ENCODE data around the gene NPSR1. TPM values are rescaled to one million over a fixed set of nuclear protein-coding genes. Genes with fewer than 3 reads are reported as not detected.

NPSR1 gene
- total RNA-seq, 4 donors from 2014 or later, result 0.95 to 9.7 TPM; not detected in 2

- 81 to 90% methylated on average over 2 of the region's 2 CpGs for WGBS, 2 donors (ENCODE audit: low coverage in 1 of 2)
- TF ChIP-seq POLR2A (IDR thresholded peaks at IDR 0.05) (no peak), CTCF (IDR thresholded peaks at IDR 0.05) (no peak), EP300 (IDR thresholded peaks at IDR 0.05; ENCODE audit: low read depth) (no peak), POLR2AphosphoS5 (IDR thresholded peaks at IDR 0.05) (no peak)
Measured at GRCh38 chr7:34656041-34656440, 2.0 kb upstream of the NPSR1 start.

GRCh38 chr7:34659472-34660075, 1.6 kb downstream of the NPSR1 start:
- H3K27me3 ChIP-seq, result no peaks in the 10 kb centered on the region
- TF ChIP-seq CTCF (IDR thresholded peaks at IDR 0.05) (no peak), EP300 (IDR thresholded peaks at IDR 0.05; ENCODE audit: low read depth) (no peak), POLR2A (IDR thresholded peaks at IDR 0.05) (no peak), POLR2AphosphoS5 (IDR thresholded peaks at IDR 0.05) (no peak)
- no peak overlapping the region for H3K27ac ChIP-seq
- H3K4me1 ChIP-seq, result peaks cover 0 to 4% (median 0%) of the 10 kb centered on the region in 4 donors
- no peak for DNase-seq
- no peaks in the 10 kb centered on the region for H3K9me3 ChIP-seq
- H3K4me3 ChIP-seq, result no peak overlapping the region
- in situ Hi-C loops (cut with MboI; ENCODE audit: low pct_ligation_motif_present in 1 of 4, low pct_unique_long_range_greater_than_20kb in 1 of 4, low sequenced_read_pairs in 3 of 4), result no loop called here
- 33% methylated on average over 3 of the region's 3 CpGs; no CpG with 5 or more reads in 1 of the 2 donors for WGBS, 2 donors (ENCODE audit: low coverage in 1 of 2)
- H3K36me3 ChIP-seq, result no peaks in the 10 kb centered on the region
- intact Hi-C loops (cut with DNase I; ENCODE audit: low total_unique reads), result no loop called here

More at GRCh38 chr7:34656041-34656440, 2.0 kb upstream of the NPSR1 start:
- no peak overlapping the region for H3K4me3 ChIP-seq
- H3K4me1 ChIP-seq, result peaks cover 0 to 10% (median 3%) of the 10 kb centered on the region in 4 donors
- no peak for DNase-seq
- H3K27me3 ChIP-seq, result no peaks in the 10 kb centered on the region
- H3K9me3 ChIP-seq, result no peaks in the 10 kb centered on the region
- H3K36me3 ChIP-seq, result no peaks in the 10 kb centered on the region
- in situ Hi-C loops (cut with MboI; ENCODE audit: low pct_ligation_motif_present in 1 of 4, low pct_unique_long_range_greater_than_20kb in 1 of 4, low sequenced_read_pairs in 3 of 4) (no loop called here), intact Hi-C loops (cut with DNase I; ENCODE audit: low total_unique reads) (no loop called here)
- H3K27ac ChIP-seq, result no peak overlapping the region

- H3K4me1 ChIP-seq, result peaks cover 0 to 4% (median 0%) of the 10 kb centered on the region in 4 donors
- in situ Hi-C loops (cut with MboI; ENCODE audit: low pct_ligation_motif_present in 1 of 4, low pct_unique_long_range_greater_than_20kb in 1 of 4, low sequenced_read_pairs in 3 of 4) (no loop called here), intact Hi-C loops (cut with DNase I; ENCODE audit: low total_unique reads) (no loop called here)
- H3K27ac ChIP-seq, result no peak overlapping the region
- no peak overlapping the region for H3K4me3 ChIP-seq
- TF ChIP-seq EP300 (IDR thresholded peaks at IDR 0.05; ENCODE audit: low read depth), result no peak
- TF ChIP-seq POLR2AphosphoS5 (IDR thresholded peaks at IDR 0.05), result no peak
- no peak for TF ChIP-seq POLR2A (IDR thresholded peaks at IDR 0.05)
- no peak for TF ChIP-seq CTCF (IDR thresholded peaks at IDR 0.05)
- H3K36me3 ChIP-seq, result no peaks in the 10 kb centered on the region
- H3K27me3 ChIP-seq, result no peaks in the 10 kb centered on the region
- DNase-seq, result no peak
- WGBS, 2 donors (ENCODE audit: low coverage in 1 of 2), result 64 to 67% methylated on average over 8 of the region's 8 CpGs
- H3K9me3 ChIP-seq, result no peaks in the 10 kb centered on the region
Measured at GRCh38 chr7:34662058-34662708, 4.2 kb downstream of the NPSR1 start.

GRCh38 chr7:34664755-34665154, 6.7 kb downstream of the NPSR1 start:
- DNase-seq, result no peak
- no peak overlapping the region for H3K27ac ChIP-seq
- intact Hi-C loops (cut with DNase I; ENCODE audit: low total_unique reads), result no loop called here

More at GRCh38 chr7:34664755-34665154, 6.7 kb downstream of the NPSR1 start:
- no peak overlapping the region for H3K4me3 ChIP-seq
- H3K36me3 ChIP-seq, result no peaks in the 10 kb centered on the region
- H3K9me3 ChIP-seq, result no peaks in the 10 kb centered on the region
- TF ChIP-seq POLR2A (IDR thresholded peaks at IDR 0.05) (no peak), POLR2AphosphoS5 (IDR thresholded peaks at IDR 0.05) (no peak), EP300 (IDR thresholded peaks at IDR 0.05; ENCODE audit: low read depth) (no peak), CTCF (IDR thresholded peaks at IDR 0.05) (no peak)
- H3K4me1 ChIP-seq, result no peaks in the 10 kb centered on the region
- H3K27me3 ChIP-seq, result no peaks in the 10 kb centered on the region
- in situ Hi-C loops (cut with MboI; ENCODE audit: low pct_ligation_motif_present in 1 of 4, low pct_unique_long_range_greater_than_20kb in 1 of 4, low sequenced_read_pairs in 3 of 4), result no loop called here
